Neuronal stem cell (in vitro differentiated cells): ENCODE results near the gene MCC.

Source experiments
- DNase-seq: peaks from one replicate; pipeline ENCODE4 v3.0.0-alpha.2; 2013; ENCODE audit warnings: low spot score
- H2AFZ ChIP-seq: one replicate; pipeline ENCODE4 v1.6.1; 2013; ENCODE audit warnings: mild to moderate bottlenecking, low read length, inconsistent platforms
- H2AK5ac ChIP-seq: 2 replicates; pipeline ENCODE4 v1.6.1; 2013; ENCODE audit warnings: low read depth, mild to moderate bottlenecking, inconsistent platforms, low read length, moderate library complexity, mixed read lengths
- H2BK120ac ChIP-seq: 2 replicates; pipeline ENCODE4 v1.6.1; 2013; ENCODE audit warnings: low read depth, mild to moderate bottlenecking, inconsistent platforms, low read length, moderate library complexity, mixed read lengths
- H2BK12ac ChIP-seq: one replicate; pipeline ENCODE4 v1.6.1; 2013; ENCODE audit warnings: low read length, inconsistent platforms
- H2BK15ac ChIP-seq: 2 replicates; pipeline ENCODE4 v1.6.1; 2013; ENCODE audit warnings: mild to moderate bottlenecking, low read length, inconsistent platforms, mixed read lengths
- H2BK5ac ChIP-seq: one replicate; pipeline ENCODE4 v1.6.1; 2013; ENCODE audit warnings: inconsistent platforms, mild to moderate bottlenecking, low read length, moderate library complexity
- H3K14ac ChIP-seq: one replicate; pipeline ENCODE4 v1.6.1; 2013; ENCODE audit warnings: low read length, inconsistent platforms
- H3K18ac ChIP-seq: 2 replicates; pipeline ENCODE4 v1.6.1; 2013; ENCODE audit warnings: low read length, inconsistent platforms
- H3K23ac ChIP-seq: 2 replicates; pipeline ENCODE4 v1.6.1; 2013; ENCODE audit warnings: low read depth, mild to moderate bottlenecking, mixed read lengths, low read length, inconsistent platforms; ENCODE audit not compliant: poor library complexity
- H3K27ac ChIP-seq: replicated peaks from 3 replicates; pipeline ENCODE4 v1.5.1; 2013; ENCODE audit warnings: low read length, inconsistent platforms
- H3K27me3 ChIP-seq, 3 experiments: 2 replicates each; pipeline ENCODE4 v1.6.1; 2013; ENCODE audit warnings: low read length in 3 of 3, mild to moderate bottlenecking in 2 of 3, inconsistent platforms in 1 of 3, low read depth in 1 of 3, mixed read lengths in 1 of 3, moderate library complexity in 1 of 3; ENCODE audit not compliant: control insufficient read depth in 3 of 3, insufficient read depth in 3 of 3
- H3K36me3 ChIP-seq, 2 donors: replicated peaks in 1 of 2; 2 replicates each; pipeline ENCODE4 v1.6.1; 2013; ENCODE audit warnings: low read length in 2 of 2; ENCODE audit not compliant: control insufficient read depth in 2 of 2, insufficient read depth in 2 of 2
- H3K4ac ChIP-seq: 2 replicates; pipeline ENCODE4 v1.6.1; 2013; ENCODE audit warnings: inconsistent platforms, mild to moderate bottlenecking, low read length, moderate library complexity
- H3K4me1 ChIP-seq, 2 donors: 1 replicate in 1 of 2; 2 replicates in 1 of 2; pipeline ENCODE4 v1.6.1; 2013; ENCODE audit warnings: low read length in 2 of 2, low read depth in 1 of 2; ENCODE audit not compliant: control insufficient read depth in 2 of 2, insufficient read depth in 1 of 2
- H3K4me2 ChIP-seq: one replicate; pipeline ENCODE4 v1.6.1; 2013; ENCODE audit warnings: mild to moderate bottlenecking, low read length, inconsistent platforms; ENCODE audit not compliant: insufficient read depth, poor library complexity, severe bottlenecking
- H3K4me3 ChIP-seq, 2 donors: 2 replicates each; pipeline ENCODE4 v1.5.1; 2013; ENCODE audit warnings: low read length in 2 of 2, mild to moderate bottlenecking in 2 of 2, inconsistent platforms in 1 of 2, moderate library complexity in 1 of 2
- H3K79me1 ChIP-seq: one replicate; pipeline ENCODE4 v1.6.1; 2013; ENCODE audit warnings: low read depth, mild to moderate bottlenecking, inconsistent platforms, low read length, moderate library complexity
- H3K9ac ChIP-seq: one replicate; pipeline ENCODE4 v1.6.1; 2013; ENCODE audit warnings: mild to moderate bottlenecking, low read depth, low read length, inconsistent platforms; ENCODE audit not compliant: poor library complexity
- H3K9me3 ChIP-seq, 2 donors: replicated peaks in 1 of 2; 2 replicates each; pipeline versions ENCODE3 to v1.6.1; 2013; ENCODE audit warnings: low read length in 2 of 2, mild to moderate bottlenecking in 2 of 2, inconsistent platforms in 1 of 2, low read depth in 1 of 2, mixed read lengths in 1 of 2, moderate library complexity in 1 of 2; ENCODE audit not compliant: control insufficient read depth in 2 of 2, insufficient read depth in 1 of 2
- H4K8ac ChIP-seq: one replicate; pipeline ENCODE4 v1.6.1; 2013; ENCODE audit warnings: low read depth, mild to moderate bottlenecking, inconsistent platforms, low read length, moderate library complexity
- H4K91ac ChIP-seq: one replicate; pipeline ENCODE4 v1.6.1; 2013; ENCODE audit warnings: low read length, low read depth, mild to moderate bottlenecking, inconsistent platforms; ENCODE audit not compliant: poor library complexity
- WGBS, 2 donors: extraction: QIAGEN DNeasy Blood & Tissue Kit; methylation state at CpG; one replicate each; pipeline ENCODE4 v1.1.7; 2013; ENCODE audit warnings: missing lambda C conversion rate in 2 of 2, mixed read lengths in 1 of 2; ENCODE audit not compliant: insufficient read length in 2 of 2, insufficient replicate concordance in 1 of 2; ENCODE audit errors: extremely low coverage in 2 of 2; 5-methylcytosine and 5-hydroxymethylcytosine counted together

The MCC gene

GRCh38 chr5:113216545-113216944 lies 271.7 kb downstream of the MCC start:
- H3K4ac ChIP-seq: no peak overlapping the region
- H3K4me3 ChIP-seq: no peak overlapping the region
- no peak overlapping the region for H3K4me2 ChIP-seq
- DNase-seq: no peak
- no peak overlapping the region for H3K18ac ChIP-seq
- H2AK5ac ChIP-seq: no peak overlapping the region
- H3K27ac ChIP-seq: no peak overlapping the region
- no peak overlapping the region for H4K91ac ChIP-seq
- no peak overlapping the region for H2BK120ac ChIP-seq
- no peak overlapping the region for H3K23ac ChIP-seq
- no CpG with 5 or more reads among the region's 3 CpGs for WGBS, 2 donors
- no peaks in the 10 kb centered on the region for H3K36me3 ChIP-seq
- H3K14ac ChIP-seq: no peak overlapping the region
- H2BK12ac ChIP-seq: no peak overlapping the region
- H3K4me1 ChIP-seq: peaks cover 42 to 66% of the 10 kb centered on the region in 2 donors
- H3K27me3 ChIP-seq: peaks cover 0 to 12% (median 0%) of the 10 kb centered on the region in 3 experiments
- no peak overlapping the region for H3K9ac ChIP-seq
- no peak overlapping the region for H2BK15ac ChIP-seq
- H4K8ac ChIP-seq: no peak overlapping the region
- no peaks in the 10 kb centered on the region for H3K79me1 ChIP-seq
- no peak overlapping the region for H2AFZ ChIP-seq
- H3K9me3 ChIP-seq: peaks cover 0 to 7% of the 10 kb centered on the region in 2 donors
- H2BK5ac ChIP-seq: no peak overlapping the region

- Histone ChIP-seq H3K36me3 (no peaks in the 10 kb centered on the region), H3K9me3 (peaks cover 0 to 10% of the 10 kb centered on the region in 2 donors), H3K4me2 (no peak overlapping the region), H3K4ac (no peak overlapping the region), H2BK5ac (no peak overlapping the region), H2AFZ (no peak overlapping the region), H4K91ac (no peak overlapping the region), H3K79me1 (no peaks in the 10 kb centered on the region), H2BK15ac (no peak overlapping the region), H3K27ac (no peak overlapping the region), H3K9ac (no peak overlapping the region), H3K4me3 (no peak overlapping the region), H2BK12ac (no peak overlapping the region), H3K27me3 (peaks cover 0 to 16% (median 0%) of the 10 kb centered on the region in 3 experiments), H4K8ac (no peak overlapping the region), H2BK120ac (no peak overlapping the region), H3K18ac (no peak overlapping the region), H3K14ac (no peak overlapping the region), H2AK5ac (no peak overlapping the region), H3K4me1 (peaks cover 42 to 68% of the 10 kb centered on the region in 2 donors), H3K23ac (no peak overlapping the region)
- DNase-seq: no peak
- WGBS, 2 donors: no CpG with 5 or more reads among the region's 9 CpGs
These were observed 272.7 kb downstream of the MCC start for GRCh38 chr5:113215401-113216060.

GRCh38 chr5:113214606-113215323 lies 273.5 kb downstream of the MCC start:
- no peak overlapping the region for H3K4me3 ChIP-seq
- H3K23ac ChIP-seq: no peak overlapping the region
- peaks cover 0 to 13% of the 10 kb centered on the region in 2 donors for H3K9me3 ChIP-seq
- peaks cover 0 to 16% (median 0%) of the 10 kb centered on the region in 3 experiments for H3K27me3 ChIP-seq
- no peak overlapping the region for H2BK15ac ChIP-seq
- no peak overlapping the region for H2BK120ac ChIP-seq
- H3K4me2 ChIP-seq: no peak overlapping the region
- H4K91ac ChIP-seq: no peak overlapping the region
- H3K27ac ChIP-seq: no peak overlapping the region
- H2BK5ac ChIP-seq: no peak overlapping the region
- no peak overlapping the region for H3K9ac ChIP-seq
- no peak overlapping the region for H3K14ac ChIP-seq
- no peaks in the 10 kb centered on the region for H3K79me1 ChIP-seq
- H3K4ac ChIP-seq: no peak overlapping the region
- no peak overlapping the region for H2AFZ ChIP-seq
- no peak overlapping the region for H2BK12ac ChIP-seq
- no peak overlapping the region for H4K8ac ChIP-seq
- no peak for DNase-seq
- no peaks in the 10 kb centered on the region for H3K36me3 ChIP-seq
- no peak overlapping the region for H2AK5ac ChIP-seq
- H3K4me1 ChIP-seq: peaks cover 42 to 68% of the 10 kb centered on the region in 2 donors
- H3K18ac ChIP-seq: no peak overlapping the region
- WGBS, 2 donors: no CpG with 5 or more reads among the region's 1 CpG
